ENCODE measurements around the gene VPS29.

VPS29 gene

DNA sequence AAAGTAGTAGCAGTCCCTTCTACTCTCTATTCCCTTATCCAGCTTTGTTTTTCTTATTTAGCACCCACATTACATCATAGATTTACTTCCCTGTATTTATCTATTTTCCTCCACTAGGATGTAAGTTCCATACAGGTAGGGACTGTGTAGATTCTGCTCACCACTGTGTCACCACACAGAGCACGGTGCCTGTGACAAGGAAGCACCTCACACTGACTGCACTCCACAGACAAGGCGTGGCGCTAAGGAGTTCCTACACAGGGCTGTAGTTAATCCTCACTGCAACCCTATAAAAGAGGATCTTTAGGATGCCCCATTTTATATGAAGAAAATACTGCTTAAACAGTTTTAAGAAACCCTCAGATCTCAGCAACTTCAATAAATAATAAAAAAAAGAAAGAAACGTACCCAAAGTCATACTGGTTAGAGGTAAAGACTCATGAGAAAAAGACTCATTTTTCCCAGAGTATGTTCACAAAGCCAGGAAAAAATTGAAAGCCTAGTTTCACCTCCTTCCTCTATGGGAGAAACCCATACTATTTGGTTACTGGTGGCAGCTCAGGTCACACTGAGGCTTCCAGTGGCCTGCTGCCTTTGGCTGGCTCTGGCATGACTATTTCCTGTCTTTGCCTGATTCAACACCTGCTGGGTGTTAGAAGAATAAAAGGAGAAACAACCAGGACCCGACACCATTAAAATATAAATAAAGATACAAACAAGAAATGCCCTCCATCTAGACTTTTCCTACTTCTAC, 37.1 kb upstream of the VPS29 start:
- H3K36me3 ChIP-seq = peaks cover 35% of the 10 kb centered on the region
- no peak for DNase-seq
- TF ChIP-seq, protein P1, sequence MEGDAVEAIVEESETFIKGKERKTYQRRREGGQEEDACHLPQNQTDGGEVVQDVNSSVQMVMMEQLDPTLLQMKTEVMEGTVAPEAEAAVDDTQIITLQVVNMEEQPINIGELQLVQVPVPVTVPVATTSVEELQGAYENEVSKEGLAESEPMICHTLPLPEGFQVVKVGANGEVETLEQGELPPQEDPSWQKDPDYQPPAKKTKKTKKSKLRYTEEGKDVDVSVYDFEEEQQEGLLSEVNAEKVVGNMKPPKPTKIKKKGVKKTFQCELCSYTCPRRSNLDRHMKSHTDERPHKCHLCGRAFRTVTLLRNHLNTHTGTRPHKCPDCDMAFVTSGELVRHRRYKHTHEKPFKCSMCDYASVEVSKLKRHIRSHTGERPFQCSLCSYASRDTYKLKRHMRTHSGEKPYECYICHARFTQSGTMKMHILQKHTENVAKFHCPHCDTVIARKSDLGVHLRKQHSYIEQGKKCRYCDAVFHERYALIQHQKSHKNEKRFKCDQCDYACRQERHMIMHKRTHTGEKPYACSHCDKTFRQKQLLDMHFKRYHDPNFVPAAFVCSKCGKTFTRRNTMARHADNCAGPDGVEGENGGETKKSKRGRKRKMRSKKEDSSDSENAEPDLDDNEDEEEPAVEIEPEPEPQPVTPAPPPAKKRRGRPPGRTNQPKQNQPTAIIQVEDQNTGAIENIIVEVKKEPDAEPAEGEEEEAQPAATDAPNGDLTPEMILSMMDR (IDR thresholded peaks at IDR 0.05; ENCODE audit: low read depth, low read length) = no peak
- no peaks in the 10 kb centered on the region for H3K27me3 ChIP-seq (ENCODE audit: insufficient read depth, low read depth, severe bottlenecking)
- H3K9me3 ChIP-seq (ENCODE audit: severe bottlenecking) = no peaks in the 10 kb centered on the region
- peak overlapping the region; percentile 30; the same call in 1 of the 2 replicates for H3K27ac ChIP-seq
- no peak overlapping the region for H3K4me3 ChIP-seq (ENCODE audit: low read depth, low read length)

- Histone ChIP-seq H3K27me3 (ENCODE audit: insufficient read depth, low read depth, severe bottlenecking) (no peaks in the 10 kb centered on the region), H3K36me3 (peaks cover 35% of the 10 kb centered on the region), H3K9me3 (ENCODE audit: severe bottlenecking) (no peaks in the 10 kb centered on the region), H3K4me3 (ENCODE audit: low read depth, low read length) (no peak overlapping the region), H3K27ac (no peak overlapping the region)
- DNase-seq = no peak
- TF ChIP-seq, protein P1 (IDR thresholded peaks at IDR 0.05; ENCODE audit: low read depth, low read length) = no peak
Measured at GRCh38 chr12:110537605-110538409, 35.9 kb upstream of the VPS29 start.

DNA sequence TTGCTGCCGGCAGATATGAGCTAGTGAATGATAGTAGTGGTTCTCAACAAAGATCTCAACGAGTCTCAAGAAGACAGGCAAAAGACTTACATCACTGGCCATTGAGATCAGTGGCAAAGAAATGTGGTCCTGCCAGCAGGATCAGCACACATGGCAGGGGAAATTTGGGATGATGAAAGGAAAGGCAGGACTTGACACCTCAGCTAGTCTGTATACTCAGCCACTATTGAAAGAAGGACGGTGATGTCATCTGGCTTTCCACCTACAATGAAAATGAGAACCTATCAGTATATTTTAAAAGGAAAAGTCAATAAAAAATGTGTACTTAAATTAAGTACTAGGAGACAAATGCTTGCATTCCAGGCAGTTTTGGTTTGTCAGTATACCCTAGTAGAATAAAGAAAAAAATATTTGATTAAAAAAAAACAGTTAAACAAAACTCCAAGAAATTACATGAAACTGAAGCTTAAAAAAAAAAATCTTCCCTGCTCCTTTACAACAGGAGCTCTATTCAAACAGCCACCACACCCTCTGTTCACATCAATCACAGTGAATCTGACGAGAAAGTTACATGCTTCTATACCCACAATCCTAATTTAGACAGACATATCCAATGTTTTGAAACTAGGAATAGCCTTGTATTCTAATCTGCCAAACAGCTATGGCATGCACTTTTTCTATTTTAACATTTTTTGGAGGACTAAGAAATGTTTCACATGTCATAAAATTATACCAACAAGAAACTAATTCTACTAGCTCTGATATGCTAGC, 35.1 kb upstream of the VPS29 start:
- no peaks in the 10 kb centered on the region for H3K27me3 ChIP-seq (ENCODE audit: insufficient read depth, low read depth, severe bottlenecking)
- no peak overlapping the region for H3K4me3 ChIP-seq (ENCODE audit: low read depth, low read length)
- no peak overlapping the region for H3K27ac ChIP-seq
- peaks cover 35% of the 10 kb centered on the region for H3K36me3 ChIP-seq
- TF ChIP-seq, protein P1 (IDR thresholded peaks at IDR 0.05; ENCODE audit: low read depth, low read length) = no peak
- no peak for DNase-seq
- no peaks in the 10 kb centered on the region for H3K9me3 ChIP-seq (ENCODE audit: severe bottlenecking)

GRCh38 chr12:110534811-110535210, 32.9 kb upstream of the VPS29 start:
- Histone ChIP-seq H3K27me3 (ENCODE audit: insufficient read depth, low read depth, severe bottlenecking) (no peaks in the 10 kb centered on the region), H3K9me3 (ENCODE audit: severe bottlenecking) (no peaks in the 10 kb centered on the region), H3K4me3 (ENCODE audit: low read depth, low read length) (no peak overlapping the region), H3K27ac (no peak overlapping the region), H3K36me3 (peaks cover 35% of the 10 kb centered on the region)
- no peak for DNase-seq
- TF ChIP-seq, protein P1 (IDR thresholded peaks at IDR 0.05; ENCODE audit: low read depth, low read length) = no peak

DNA sequence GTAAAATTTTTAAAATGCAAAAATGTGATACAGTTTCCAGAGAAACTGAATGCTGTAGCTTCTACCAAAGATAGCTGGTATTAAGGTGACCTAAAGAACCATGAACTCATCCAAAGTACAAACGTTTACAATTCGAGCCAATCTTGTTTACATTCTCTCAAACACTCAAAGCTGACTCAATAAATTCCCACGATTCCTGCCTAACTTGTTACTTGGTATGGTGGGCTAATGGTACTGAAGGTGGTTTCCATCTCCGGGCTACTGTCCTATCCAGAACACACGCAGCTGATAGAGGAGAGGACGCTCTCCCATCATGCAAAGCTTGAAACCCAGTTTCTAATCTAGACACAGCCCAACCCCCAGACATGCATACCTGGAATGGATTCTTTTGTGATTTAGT, 31.7 kb upstream of the VPS29 start:
- no peak overlapping the region for H3K4me3 ChIP-seq (ENCODE audit: low read depth, low read length)
- H3K9me3 ChIP-seq (ENCODE audit: severe bottlenecking) = no peaks in the 10 kb centered on the region
- H3K36me3 ChIP-seq = peaks cover 29% of the 10 kb centered on the region
- no peaks in the 10 kb centered on the region for H3K27me3 ChIP-seq (ENCODE audit: insufficient read depth, low read depth, severe bottlenecking)
- DNase-seq = no peak
- TF ChIP-seq, protein P1 (IDR thresholded peaks at IDR 0.05; ENCODE audit: low read depth, low read length) = no peak
- H3K27ac ChIP-seq = no peak overlapping the region
